NCI-H2107 treated with DMSO at 0.1 percent for 48 hours (cell line): ENCODE data around the gene NIPBL.
"Not testable (repeated sequence)": the region's sequence is repeated elsewhere in the genome, so short reads cannot be mapped to it uniquely, and the experiment has no call there.

ENCODE experiments used
- DNase-seq: peaks from one replicate; lab custom pipeline; 2025; ENCODE audit not compliant: unreplicated experiment; lab: John Stamatoyannopoulos, UW

Gene NIPBL

GRCh38 chr5:36945687-36946086, 69.1 kb downstream of the NIPBL start:
- no peak for DNase-seq

GRCh38 chr5:36946101-36946500, 69.5 kb downstream of the NIPBL start:
- DNase-seq: no peak

GRCh38 chr5:36948041-36948440, 71.5 kb downstream of the NIPBL start:
- peak; percentile 15 for DNase-seq

- DNase-seq: no peak
These were observed 72.1 kb downstream of the NIPBL start for GRCh38 chr5:36948650-36949049.

- DNase-seq: no peak
These were observed 73.0 kb downstream of the NIPBL start for GRCh38 chr5:36949593-36949992.

- no peak for DNase-seq
These were observed 74.3 kb downstream of the NIPBL start for GRCh38 chr5:36950586-36951457.

- no peak for DNase-seq
These were observed 76.5 kb downstream of the NIPBL start for GRCh38 chr5:36953043-36953442.

GRCh38 chr5:36957953-36958537, 81.5 kb downstream of the NIPBL start:
- DNase-seq: no peak

- no peak for DNase-seq
These were observed 82.0 kb downstream of the NIPBL start for GRCh38 chr5:36958612-36959011.

- DNase-seq: no peak
These were observed 88.6 kb downstream of the NIPBL start for GRCh38 chr5:36965179-36965578.

- DNase-seq: no peak
These were observed 93.3 kb downstream of the NIPBL start for GRCh38 chr5:36969700-36970395.

- DNase-seq: no peak
These were observed 101.6 kb downstream of the NIPBL start for GRCh38 chr5:36978196-36978595.

GRCh38 chr5:36982146-36982545, 105.6 kb downstream of the NIPBL start:
- no peak for DNase-seq

- no peak for DNase-seq
These were observed 108.8 kb downstream of the NIPBL start for GRCh38 chr5:36985387-36985786.

GRCh38 chr5:36988396-36988795, 111.8 kb downstream of the NIPBL start:
- no peak for DNase-seq

- DNase-seq: no peak
These were observed 122.0 kb downstream of the NIPBL start for GRCh38 chr5:36998578-36998977.

- DNase-seq: no peak
These were observed 125.7 kb downstream of the NIPBL start for GRCh38 chr5:37002176-37002751.

- no peak for DNase-seq
These were observed 128.7 kb downstream of the NIPBL start for GRCh38 chr5:37005252-37005651.

- DNase-seq: peak; percentile 19
These were observed 129.5 kb downstream of the NIPBL start for GRCh38 chr5:37005946-37006540.

GRCh38 chr5:37013181-37013580, 136.6 kb downstream of the NIPBL start:
- DNase-seq: not testable (repeated sequence)

GRCh38 chr5:37014321-37014720, 137.8 kb downstream of the NIPBL start:
- DNase-seq: no peak
